GM19397 (cell line): ENCODE data around the gene IGFL4.
A peak's percentile ranks its signal among the peaks of the same experiment; 100 is the strongest.

ENCODE experiments used
- ATAC-seq: cut with Tn5 transposase; IDR thresholded peaks from one replicate; pipeline ENCODE4 v1.9.1; 2021; ENCODE audit warnings: mild to moderate bottlenecking, moderate library complexity; ENCODE audit not compliant: unreplicated experiment

The IGFL4 gene

GRCh38 chr19:45995715-45996385 is 45.0 kb downstream of the IGFL4 start:
- no peak for ATAC-seq

- ATAC-seq: peak; percentile 95
Observed at GRCh38 chr19:45994998-45995714, 45.6 kb downstream of the IGFL4 start, which contains the start of gene CCDC61. TSS of gene CCDC61 (plus strand) at chr19:45995467. CDS start at chr19:46003019, 7,552 bp downstream.

- ATAC-seq: peak; percentile 3
Observed at GRCh38 chr19:45994456-45994997, 46.3 kb downstream of the IGFL4 start.

GRCh38 chr19:45990113-45990728 is 50.6 kb downstream of the IGFL4 start:
- no peak for ATAC-seq
